HT-29 (cell line): ENCODE measurements around the gene AGMAT. TPM values are rescaled to one million over a fixed set of nuclear protein-coding genes. Genes with fewer than 3 reads are reported as not detected.
"Not testable (repeated sequence)": the region's sequence is repeated elsewhere in the genome, so short reads cannot be mapped to it uniquely, and the experiment has no call there.

Experiments
- DNase-seq: peaks from one replicate; pipeline ENCODE4 v3.0.0-alpha.2; 2015; ENCODE audit warnings: low spot score
- total RNA-seq: library from RNA; depleted of rRNA; stranded (reverse); fragments of >200 nt; shearing (Covaris generic); gene quantifications from 2 replicates; pipeline ENCODE4 v1.2.3, GENCODE V29; 2014

Gene AGMAT
- total RNA-seq, 1 experiment from 2014 or later: 52.1 TPM

- no peak for DNase-seq
Measured at GRCh38 chr1:15610167-15610566, 25.3 kb upstream of the AGMAT start.

- no peak for DNase-seq
Measured at GRCh38 chr1:15609631-15610030, 24.8 kb upstream of the AGMAT start.

- no peak for DNase-seq
Measured at GRCh38 chr1:15605398-15606383, 20.8 kb upstream of the AGMAT start.

GRCh38 chr1:15604400-15604799 lies 19.5 kb upstream of the AGMAT start:
- DNase-seq: not testable (repeated sequence)

GRCh38 chr1:15603966-15604282 lies 19.1 kb upstream of the AGMAT start:
- not testable (repeated sequence) for DNase-seq

- peak; percentile 99 for DNase-seq
Measured at GRCh38 chr1:15603050-15603965, 18.5 kb upstream of the AGMAT start.

GRCh38 chr1:15598436-15598835 lies 13.6 kb upstream of the AGMAT start:
- DNase-seq: no peak

- DNase-seq: no peak
Measured at GRCh38 chr1:15595809-15596617, 11.2 kb upstream of the AGMAT start.

GRCh38 chr1:15592285-15592684 lies 7.4 kb upstream of the AGMAT start:
- no peak for DNase-seq

- DNase-seq: no peak
Measured at GRCh38 chr1:15583016-15583706, 1.7 kb downstream of the AGMAT start.

- DNase-seq: no peak
Measured at GRCh38 chr1:15579683-15580047, 5.2 kb downstream of the AGMAT start.

- no peak for DNase-seq
Measured at GRCh38 chr1:15578921-15579682, 5.7 kb downstream of the AGMAT start.

GRCh38 chr1:15577691-15578090 lies 7.2 kb downstream of the AGMAT start:
- DNase-seq: no peak

GRCh38 chr1:15575549-15576150 lies 9.2 kb downstream of the AGMAT start:
- DNase-seq: no peak

GRCh38 chr1:15574741-15575140 lies 10.1 kb downstream of the AGMAT start:
- DNase-seq: no peak

GRCh38 chr1:15573477-15573876 lies 11.4 kb downstream of the AGMAT start:
- no peak for DNase-seq

- DNase-seq: no peak
Measured at GRCh38 chr1:15571266-15571665, 13.6 kb downstream of the AGMAT start.

- DNase-seq: no peak
Measured at GRCh38 chr1:15570861-15571260, 14.0 kb downstream of the AGMAT start.

- no peak for DNase-seq
Measured at GRCh38 chr1:15568387-15569073, 16.3 kb downstream of the AGMAT start.
